GM21447 (cell line): ENCODE data around the gene INTS6.

Experiments
- ATAC-seq: cut with Tn5 transposase; IDR thresholded peaks from one replicate; pipeline ENCODE4 v1.9.1; 2021; ENCODE audit not compliant: unreplicated experiment

Gene INTS6

GRCh38 chr13:51324714-51325420 lies 128.0 kb downstream of the INTS6 start:
- peak; percentile 46 for ATAC-seq

GRCh38 chr13:51323824-51324511 lies 128.9 kb downstream of the INTS6 start:
- ATAC-seq = no peak

- no peak for ATAC-seq
These were observed 130.0 kb downstream of the INTS6 start for GRCh38 chr13:51322826-51323225.

- ATAC-seq = no peak
These were observed 131.0 kb downstream of the INTS6 start for GRCh38 chr13:51321836-51322235.

GRCh38 chr13:51318876-51319275 lies 134.0 kb downstream of the INTS6 start:
- no peak for ATAC-seq

GRCh38 chr13:51318015-51318414 lies 134.8 kb downstream of the INTS6 start:
- no peak for ATAC-seq

- ATAC-seq = no peak
These were observed 135.6 kb downstream of the INTS6 start for GRCh38 chr13:51317262-51317661.

GRCh38 chr13:51313619-51314018 lies 139.2 kb downstream of the INTS6 start:
- no peak for ATAC-seq

- no peak for ATAC-seq
These were observed 140.8 kb downstream of the INTS6 start for GRCh38 chr13:51311957-51312520.
